Activated naive CD4-positive, alpha-beta T cell treated with anti-CD3 and anti-CD28 coated beads, Interleukin-2, amount 50 U/mL, for 24 hours (primary cell): ENCODE measurements around the gene XPA.

Experiments
- H3K27ac Mint-ChIP-seq: one replicate; pipeline ENCODE4 v1.8.0; 2021; ENCODE audit warnings: mild to moderate bottlenecking, mixed read lengths
- H3K27me3 Mint-ChIP-seq: one replicate; pipeline ENCODE4 v1.8.0; 2021; ENCODE audit warnings: mixed read lengths
- H3K36me3 Mint-ChIP-seq: one replicate; pipeline ENCODE4 v1.8.0; 2021; ENCODE audit warnings: mixed read lengths
- H3K4me1 Mint-ChIP-seq: one replicate; pipeline ENCODE4 v1.8.0; 2021; ENCODE audit warnings: mixed read lengths
- H3K4me3 Mint-ChIP-seq: one replicate; pipeline ENCODE4 v1.8.0; 2021; ENCODE audit warnings: mild to moderate bottlenecking, mixed read lengths
- H3K9me3 Mint-ChIP-seq: one replicate; pipeline ENCODE4 v1.8.0; 2021; ENCODE audit warnings: mixed read lengths

Gene XPA

GRCh38 chr9:97688654-97689053 lies 8.5 kb downstream of the XPA start:
- H3K4me1 Mint-ChIP-seq = peaks cover 36% of the 10 kb centered on the region
- no peak overlapping the region for H3K4me3 Mint-ChIP-seq
- H3K27me3 Mint-ChIP-seq = no peaks in the 10 kb centered on the region
- H3K36me3 Mint-ChIP-seq = peaks cover 11% of the 10 kb centered on the region
- H3K27ac Mint-ChIP-seq = peak overlapping the region; percentile 65
- no peaks in the 10 kb centered on the region for H3K9me3 Mint-ChIP-seq

DNA sequence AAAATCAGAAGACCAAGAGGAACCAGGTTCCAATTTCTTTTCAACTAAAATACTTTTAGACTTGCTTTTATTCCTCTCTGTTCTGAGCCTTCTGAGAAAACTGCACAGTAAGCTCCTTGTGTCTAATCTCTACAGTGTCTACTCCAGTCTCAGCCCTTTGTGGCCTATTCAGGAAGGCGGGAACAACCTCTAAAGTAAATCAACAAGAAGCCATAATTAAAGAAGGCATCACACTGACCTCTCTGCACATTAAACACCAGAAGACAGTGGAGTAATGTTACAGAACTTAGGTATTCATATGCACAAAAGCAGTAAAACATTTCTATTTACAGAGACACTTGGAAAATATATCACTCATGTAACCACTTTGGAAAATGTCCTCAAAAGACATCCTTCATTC lies 14.9 kb downstream of the XPA start:
- Mint-ChIP-seq H3K4me1 (peaks cover 31% of the 10 kb centered on the region), H3K36me3 (peaks cover 12% of the 10 kb centered on the region), H3K27ac (peak overlapping the region; percentile 43), H3K4me3 (no peak overlapping the region), H3K9me3 (no peaks in the 10 kb centered on the region), H3K27me3 (no peaks in the 10 kb centered on the region)

GRCh38 chr9:97675655-97676054 lies 21.5 kb downstream of the XPA start:
- peaks cover 28% of the 10 kb centered on the region for H3K4me1 Mint-ChIP-seq
- no peaks in the 10 kb centered on the region for H3K27me3 Mint-ChIP-seq
- no peak overlapping the region for H3K4me3 Mint-ChIP-seq
- H3K9me3 Mint-ChIP-seq = no peaks in the 10 kb centered on the region
- peaks cover 18% of the 10 kb centered on the region for H3K36me3 Mint-ChIP-seq
- H3K27ac Mint-ChIP-seq = peak overlapping the region; percentile 47

DNA sequence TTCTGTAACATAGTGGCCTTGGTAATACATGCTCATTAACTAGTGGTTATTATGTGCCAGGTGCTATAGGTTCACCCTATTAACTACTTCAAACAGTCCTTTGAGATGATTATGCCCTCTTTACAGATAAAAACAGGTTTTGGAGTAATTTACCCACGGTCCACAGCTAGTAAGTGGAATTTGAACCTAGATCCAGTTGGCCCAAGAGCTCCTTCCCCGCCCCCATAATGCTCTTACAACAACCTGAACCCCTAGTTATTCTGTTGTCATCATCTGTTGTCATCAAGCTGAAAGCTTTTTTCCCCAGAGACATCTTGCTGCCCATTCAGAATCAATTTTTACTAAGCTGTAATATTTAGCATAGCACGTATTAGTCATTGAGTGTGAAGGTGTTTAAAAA lies 23.2 kb downstream of the XPA start:
- Mint-ChIP-seq H3K27me3 (no peaks in the 10 kb centered on the region), H3K27ac (peak overlapping the region; percentile 80), H3K9me3 (no peaks in the 10 kb centered on the region), H3K4me1 (peaks cover 17% of the 10 kb centered on the region), H3K4me3 (no peak overlapping the region), H3K36me3 (peaks cover 17% of the 10 kb centered on the region)

DNA sequence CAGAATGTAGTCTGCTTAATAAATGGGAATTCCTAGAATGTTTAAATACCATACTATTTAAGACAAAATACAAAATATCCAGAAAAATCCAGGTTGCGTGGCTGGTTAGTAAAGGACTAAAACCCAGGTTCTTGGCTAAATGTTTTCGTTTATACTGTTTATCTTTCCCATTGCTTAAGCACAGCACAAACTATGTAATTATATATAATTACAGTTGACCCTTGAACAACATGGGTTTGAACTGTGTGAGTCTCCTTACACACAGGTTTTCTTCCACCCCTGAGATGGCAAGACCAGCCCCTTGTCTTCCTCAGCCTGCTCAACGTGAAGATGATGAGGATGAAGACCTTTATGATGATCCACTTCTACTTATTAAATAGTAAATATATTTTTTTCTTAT lies 24.7 kb downstream of the XPA start:
- no peak overlapping the region for H3K27ac Mint-ChIP-seq
- no peaks in the 10 kb centered on the region for H3K27me3 Mint-ChIP-seq
- peaks cover 19% of the 10 kb centered on the region for H3K4me1 Mint-ChIP-seq
- no peaks in the 10 kb centered on the region for H3K9me3 Mint-ChIP-seq
- no peak overlapping the region for H3K4me3 Mint-ChIP-seq
- H3K36me3 Mint-ChIP-seq = peaks cover 13% of the 10 kb centered on the region

GRCh38 chr9:97670586-97670985 lies 26.6 kb downstream of the XPA start:
- no peaks in the 10 kb centered on the region for H3K9me3 Mint-ChIP-seq
- H3K4me1 Mint-ChIP-seq = peaks cover 31% of the 10 kb centered on the region
- peak overlapping the region; percentile 83 for H3K27ac Mint-ChIP-seq
- H3K36me3 Mint-ChIP-seq = peaks cover 19% of the 10 kb centered on the region
- H3K27me3 Mint-ChIP-seq = no peaks in the 10 kb centered on the region
- H3K4me3 Mint-ChIP-seq = no peak overlapping the region

DNA sequence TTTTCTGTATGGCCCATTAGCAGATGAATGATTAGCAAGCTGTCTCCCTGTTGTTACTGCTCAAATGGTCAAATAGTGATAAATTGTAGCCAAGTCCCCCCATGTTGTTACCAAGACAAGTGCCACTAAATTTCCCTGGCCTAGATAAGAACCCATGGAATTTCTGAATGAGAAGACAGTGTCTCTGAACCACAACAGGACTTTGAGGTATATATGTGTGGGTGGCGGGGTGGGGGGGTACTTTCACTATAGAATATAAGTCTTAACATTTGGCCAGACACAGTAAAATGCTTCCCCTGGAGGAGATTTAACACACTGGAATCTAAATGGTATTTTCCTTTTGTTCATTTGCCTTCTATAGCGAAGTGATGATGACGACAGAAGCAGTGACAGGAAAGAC lies 28.7 kb downstream of the XPA start:
- no peaks in the 10 kb centered on the region for H3K9me3 Mint-ChIP-seq
- peak overlapping the region; percentile 87 for H3K27ac Mint-ChIP-seq
- H3K36me3 Mint-ChIP-seq = peaks cover 23% of the 10 kb centered on the region
- H3K4me3 Mint-ChIP-seq = peak overlapping the region; percentile 19
- no peaks in the 10 kb centered on the region for H3K27me3 Mint-ChIP-seq
- peaks cover 40% of the 10 kb centered on the region for H3K4me1 Mint-ChIP-seq

- Mint-ChIP-seq H3K36me3 (peaks cover 20% of the 10 kb centered on the region), H3K9me3 (no peaks in the 10 kb centered on the region), H3K4me1 (peaks cover 37% of the 10 kb centered on the region), H3K27ac (peak overlapping the region; percentile 60), H3K27me3 (no peaks in the 10 kb centered on the region), H3K4me3 (no peak overlapping the region)
These were observed 30.0 kb downstream of the XPA start for GRCh38 chr9:97666907-97667686.

DNA sequence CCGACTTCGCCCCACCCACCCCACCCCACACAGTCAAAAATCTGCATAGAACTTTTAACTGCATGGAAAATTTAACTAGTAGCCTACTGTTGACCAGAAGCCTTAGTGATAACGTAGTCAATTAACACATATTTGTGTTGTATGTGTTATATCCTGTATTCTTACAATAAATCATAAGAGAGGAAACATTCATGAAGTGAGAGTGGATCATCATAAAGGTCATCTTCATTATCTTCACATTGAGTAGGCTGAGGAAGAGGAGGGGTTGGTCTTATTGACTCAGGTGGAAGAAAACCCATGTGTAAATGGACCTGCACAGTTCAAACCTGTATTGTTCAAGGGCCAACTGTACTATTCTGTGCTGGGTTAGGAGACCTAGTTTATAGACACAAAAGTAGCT lies 31.4 kb downstream of the XPA start:
- H3K27ac Mint-ChIP-seq = peak overlapping the region; percentile 86
- H3K36me3 Mint-ChIP-seq = peaks cover 20% of the 10 kb centered on the region
- H3K27me3 Mint-ChIP-seq = no peaks in the 10 kb centered on the region
- no peaks in the 10 kb centered on the region for H3K9me3 Mint-ChIP-seq
- no peak overlapping the region for H3K4me3 Mint-ChIP-seq
- peaks cover 37% of the 10 kb centered on the region for H3K4me1 Mint-ChIP-seq

GRCh38 chr9:97660847-97661246 lies 36.3 kb downstream of the XPA start:
- Mint-ChIP-seq H3K36me3 (peaks cover 30% of the 10 kb centered on the region), H3K27me3 (no peaks in the 10 kb centered on the region), H3K4me3 (no peak overlapping the region), H3K4me1 (peaks cover 21% of the 10 kb centered on the region), H3K27ac (peak overlapping the region; percentile 32), H3K9me3 (no peaks in the 10 kb centered on the region)

GRCh38 chr9:97660340-97660739 lies 36.8 kb downstream of the XPA start:
- Mint-ChIP-seq H3K36me3 (peaks cover 32% of the 10 kb centered on the region), H3K4me1 (peaks cover 16% of the 10 kb centered on the region), H3K27ac (no peak overlapping the region)

GRCh38 chr9:97659771-97660170 lies 37.4 kb downstream of the XPA start:
- Mint-ChIP-seq H3K27ac (no peak overlapping the region), H3K4me1 (peaks cover 14% of the 10 kb centered on the region), H3K9me3 (no peaks in the 10 kb centered on the region), H3K27me3 (no peaks in the 10 kb centered on the region), H3K36me3 (peaks cover 32% of the 10 kb centered on the region), H3K4me3 (no peak overlapping the region)

More at GRCh38 chr9:97660340-97660739, 36.8 kb downstream of the XPA start:
- no peaks in the 10 kb centered on the region for H3K9me3 Mint-ChIP-seq
- no peaks in the 10 kb centered on the region for H3K27me3 Mint-ChIP-seq
- H3K4me3 Mint-ChIP-seq = no peak overlapping the region

- peaks cover 9% of the 10 kb centered on the region for H3K4me1 Mint-ChIP-seq
- H3K27me3 Mint-ChIP-seq = no peaks in the 10 kb centered on the region
- H3K4me3 Mint-ChIP-seq = no peak overlapping the region
- H3K9me3 Mint-ChIP-seq = no peaks in the 10 kb centered on the region
- peaks cover 30% of the 10 kb centered on the region for H3K36me3 Mint-ChIP-seq
- peak overlapping the region; percentile 21 for H3K27ac Mint-ChIP-seq
These were observed 38.4 kb downstream of the XPA start for GRCh38 chr9:97658707-97659106.

DNA sequence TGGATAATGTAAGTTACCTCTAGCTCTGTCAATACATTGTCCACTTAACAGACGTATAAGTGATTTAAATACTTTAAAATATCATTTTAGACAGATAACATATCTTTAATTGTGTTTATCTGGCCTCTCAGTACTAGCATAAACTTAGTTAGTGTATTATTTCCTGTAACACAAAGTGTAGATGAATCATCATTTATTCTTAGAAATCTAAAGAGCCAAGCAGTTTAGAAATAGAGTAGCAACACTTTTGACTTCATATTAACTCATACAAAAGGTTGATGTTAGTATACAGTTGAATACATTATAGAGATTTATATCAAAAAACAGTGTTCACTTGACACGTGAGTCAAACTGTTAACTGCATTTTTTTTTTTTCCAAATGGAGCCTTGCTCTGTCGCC lies 45.5 kb downstream of the XPA start:
- Mint-ChIP-seq H3K27me3 (no peaks in the 10 kb centered on the region), H3K9me3 (no peaks in the 10 kb centered on the region), H3K27ac (no peak overlapping the region), H3K4me1 (no peaks in the 10 kb centered on the region), H3K4me3 (no peak overlapping the region), H3K36me3 (peaks cover 23% of the 10 kb centered on the region)

- Mint-ChIP-seq H3K27ac (no peak overlapping the region), H3K4me3 (no peak overlapping the region), H3K9me3 (no peaks in the 10 kb centered on the region), H3K4me1 (peaks cover 10% of the 10 kb centered on the region), H3K36me3 (peaks cover 13% of the 10 kb centered on the region), H3K27me3 (no peaks in the 10 kb centered on the region)
These were observed 49.1 kb downstream of the XPA start for GRCh38 chr9:97647996-97648395.

DNA sequence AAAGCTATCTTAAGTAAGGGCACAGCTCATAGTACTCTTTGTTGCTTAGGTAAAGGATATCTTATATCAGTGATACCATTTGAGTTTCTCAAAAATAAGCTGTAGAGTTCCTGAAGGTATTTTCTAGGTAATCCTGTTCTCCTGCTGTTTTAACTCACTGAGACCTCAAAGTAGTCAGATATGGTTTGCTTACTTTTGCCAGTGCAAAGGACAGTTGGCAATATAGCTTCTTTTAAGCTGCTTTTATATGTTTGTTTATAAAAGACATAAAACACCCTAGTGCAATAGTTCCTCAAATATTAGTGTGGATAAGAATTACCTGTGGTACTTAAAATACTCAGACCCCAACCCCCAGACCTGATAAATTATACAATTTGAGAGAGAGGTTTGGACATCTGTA lies 51.4 kb downstream of the XPA start:
- Mint-ChIP-seq H3K27me3 (no peaks in the 10 kb centered on the region), H3K4me1 (peaks cover 15% of the 10 kb centered on the region), H3K36me3 (peaks cover 13% of the 10 kb centered on the region), H3K9me3 (no peaks in the 10 kb centered on the region), H3K27ac (no peak overlapping the region), H3K4me3 (no peak overlapping the region)

- Mint-ChIP-seq H3K27me3 (no peaks in the 10 kb centered on the region), H3K9me3 (no peaks in the 10 kb centered on the region), H3K4me1 (peaks cover 61% of the 10 kb centered on the region), H3K36me3 (peaks cover 15% of the 10 kb centered on the region), H3K27ac (no peak overlapping the region), H3K4me3 (peak overlapping the region; percentile 7)
These were observed 56.8 kb downstream of the XPA start for GRCh38 chr9:97640325-97640724.
